Ramos (cell line): ENCODE data around the gene MORC4.

Experiments
- in situ Hi-C: fragments of 300-500 bp; cut with MboI; formaldehyde crosslinking; loops from one replicate; pipeline ENCODE4 v1.14.3; 2022; ENCODE audit warnings: low sequenced_read_pairs; ENCODE audit not compliant: unreplicated experiment

MORC4 gene

GRCh38 chrX:106954041-106954440, 46.0 kb downstream of the MORC4 start:
- in situ Hi-C loops: no loop called here

- in situ Hi-C loops: no loop called here
Observed at GRCh38 chrX:106952988-106953387, 47.0 kb downstream of the MORC4 start.

- in situ Hi-C loops: no loop called here
Observed at GRCh38 chrX:106952538-106952937, 47.5 kb downstream of the MORC4 start.

GRCh38 chrX:106952089-106952488, 47.9 kb downstream of the MORC4 start:
- in situ Hi-C loops: no loop called here

- in situ Hi-C loops: no loop called here
Observed at GRCh38 chrX:106951230-106951629, 48.8 kb downstream of the MORC4 start.

GRCh38 chrX:106950381-106950780, 49.6 kb downstream of the MORC4 start:
- in situ Hi-C loops: no loop called here

- in situ Hi-C loops: no loop called here
Observed at GRCh38 chrX:106949366-106949765, 50.6 kb downstream of the MORC4 start.

- in situ Hi-C loops: no loop called here
Observed at GRCh38 chrX:106948641-106949040, 51.4 kb downstream of the MORC4 start.

GRCh38 chrX:106946464-106946863, 53.5 kb downstream of the MORC4 start:
- in situ Hi-C loops: no loop called here

GRCh38 chrX:106940068-106940467, 59.9 kb downstream of the MORC4 start:
- in situ Hi-C loops: no loop called here

GRCh38 chrX:106939566-106939965, 60.4 kb downstream of the MORC4 start:
- in situ Hi-C loops: no loop called here

- in situ Hi-C loops: no loop called here
Observed at GRCh38 chrX:106936246-106936645, 63.8 kb downstream of the MORC4 start.

GRCh38 chrX:106935175-106935574, 64.8 kb downstream of the MORC4 start:
- in situ Hi-C loops: no loop called here

- in situ Hi-C loops: no loop called here
Observed at GRCh38 chrX:106933538-106933961, 66.5 kb downstream of the MORC4 start.

GRCh38 chrX:106932960-106933537, 67.0 kb downstream of the MORC4 start:
- in situ Hi-C loops: no loop called here

- in situ Hi-C loops: no loop called here
Observed at GRCh38 chrX:106932492-106932923, 67.5 kb downstream of the MORC4 start.

- in situ Hi-C loops: no loop called here
Observed at GRCh38 chrX:106931831-106932491, 68.1 kb downstream of the MORC4 start.

GRCh38 chrX:106928227-106928626, 71.8 kb downstream of the MORC4 start:
- in situ Hi-C loops: no loop called here

- in situ Hi-C loops: no loop called here
Observed at GRCh38 chrX:106927700-106928099, 72.3 kb downstream of the MORC4 start.

GRCh38 chrX:106927023-106927422, 73.0 kb downstream of the MORC4 start:
- in situ Hi-C loops: no loop called here

- in situ Hi-C loops: no loop called here
Observed at GRCh38 chrX:106921637-106922036, 78.4 kb downstream of the MORC4 start.

- in situ Hi-C loops: no loop called here
Observed at GRCh38 chrX:106919932-106920452, 80.0 kb downstream of the MORC4 start, which contains the start of gene CLDN2. TSS of gene CLDN2 (plus strand) at chrX:106920402. CDS start at chrX:106928229, 7,827 bp downstream.
